ENCODE data around the gene CIITA. TPM values are rescaled to one million over a fixed set of nuclear protein-coding genes. Genes with fewer than 3 reads are reported as not detected.

CIITA gene
- total RNA-seq, 1 donor from 2014 or later = 0.13 TPM

DNA sequence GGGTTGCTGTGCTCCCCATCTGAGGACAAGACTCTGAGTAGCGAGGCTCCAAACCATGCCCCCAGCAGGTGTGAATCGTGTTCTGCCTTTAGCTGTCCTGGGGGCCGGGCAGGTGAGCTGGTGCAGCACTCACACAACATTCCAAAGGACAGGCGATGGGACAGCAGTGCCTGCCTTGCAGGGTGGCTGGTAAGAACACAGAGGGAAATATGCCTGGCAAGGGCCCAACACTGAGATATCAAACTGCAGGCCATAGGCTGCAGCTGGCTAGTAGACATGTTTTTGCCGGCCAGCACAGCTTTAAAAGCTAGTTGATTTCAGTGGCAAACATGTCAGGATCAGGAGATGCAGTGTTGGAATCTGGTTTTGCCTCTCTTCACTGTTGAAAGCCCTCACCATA lies 91.0 kb downstream of the CIITA start:
- Mint-ChIP-seq H3K9me3 (ENCODE audit: unreplicated experiment) (no peaks in the 10 kb centered on the region), H3K4me1 (ENCODE audit: unreplicated experiment) (peaks cover 20% of the 10 kb centered on the region), H3K27me3 (ENCODE audit: unreplicated experiment) (no peaks in the 10 kb centered on the region), H3K36me3 (ENCODE audit: low read depth, unreplicated experiment) (peaks cover 37% of the 10 kb centered on the region), H3K4me3 (ENCODE audit: unreplicated experiment) (no peak overlapping the region), H3K27ac (ENCODE audit: unreplicated experiment) (no peak overlapping the region)
- TF ChIP-seq, protein P1, sequence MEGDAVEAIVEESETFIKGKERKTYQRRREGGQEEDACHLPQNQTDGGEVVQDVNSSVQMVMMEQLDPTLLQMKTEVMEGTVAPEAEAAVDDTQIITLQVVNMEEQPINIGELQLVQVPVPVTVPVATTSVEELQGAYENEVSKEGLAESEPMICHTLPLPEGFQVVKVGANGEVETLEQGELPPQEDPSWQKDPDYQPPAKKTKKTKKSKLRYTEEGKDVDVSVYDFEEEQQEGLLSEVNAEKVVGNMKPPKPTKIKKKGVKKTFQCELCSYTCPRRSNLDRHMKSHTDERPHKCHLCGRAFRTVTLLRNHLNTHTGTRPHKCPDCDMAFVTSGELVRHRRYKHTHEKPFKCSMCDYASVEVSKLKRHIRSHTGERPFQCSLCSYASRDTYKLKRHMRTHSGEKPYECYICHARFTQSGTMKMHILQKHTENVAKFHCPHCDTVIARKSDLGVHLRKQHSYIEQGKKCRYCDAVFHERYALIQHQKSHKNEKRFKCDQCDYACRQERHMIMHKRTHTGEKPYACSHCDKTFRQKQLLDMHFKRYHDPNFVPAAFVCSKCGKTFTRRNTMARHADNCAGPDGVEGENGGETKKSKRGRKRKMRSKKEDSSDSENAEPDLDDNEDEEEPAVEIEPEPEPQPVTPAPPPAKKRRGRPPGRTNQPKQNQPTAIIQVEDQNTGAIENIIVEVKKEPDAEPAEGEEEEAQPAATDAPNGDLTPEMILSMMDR (IDR thresholded peaks at IDR 0.05; ENCODE audit: unreplicated experiment) = no peak
- no peak for DNase-seq (ENCODE audit: low spot score)

DNA sequence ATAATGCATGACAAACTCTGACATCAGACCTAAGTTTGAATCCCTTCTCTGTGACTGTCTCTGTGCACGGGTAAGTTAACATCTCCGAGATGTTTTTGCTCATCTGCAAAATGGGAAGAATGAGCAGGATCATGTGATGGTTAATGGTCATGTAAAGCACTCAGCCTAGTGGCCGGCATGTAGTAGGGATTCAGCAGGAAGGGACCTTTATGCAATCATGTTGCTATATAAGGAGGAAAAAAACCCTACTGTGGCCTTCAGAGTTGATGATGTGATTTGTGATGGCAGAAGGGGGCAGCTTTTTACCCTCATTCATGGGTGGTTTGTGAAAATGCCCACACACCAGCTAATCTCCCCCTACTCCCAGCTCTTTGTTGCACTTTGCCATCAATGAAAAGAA lies 91.5 kb downstream of the CIITA start:
- Mint-ChIP-seq H3K9me3 (ENCODE audit: unreplicated experiment) (no peaks in the 10 kb centered on the region), H3K27ac (ENCODE audit: unreplicated experiment) (no peak overlapping the region), H3K27me3 (ENCODE audit: unreplicated experiment) (no peaks in the 10 kb centered on the region), H3K36me3 (ENCODE audit: low read depth, unreplicated experiment) (peaks cover 35% of the 10 kb centered on the region), H3K4me1 (ENCODE audit: unreplicated experiment) (peaks cover 20% of the 10 kb centered on the region), H3K4me3 (ENCODE audit: unreplicated experiment) (no peak overlapping the region)
- no peak for DNase-seq (ENCODE audit: low spot score)
- TF ChIP-seq, protein P1 (IDR thresholded peaks at IDR 0.05; ENCODE audit: unreplicated experiment) = no peak

DNA sequence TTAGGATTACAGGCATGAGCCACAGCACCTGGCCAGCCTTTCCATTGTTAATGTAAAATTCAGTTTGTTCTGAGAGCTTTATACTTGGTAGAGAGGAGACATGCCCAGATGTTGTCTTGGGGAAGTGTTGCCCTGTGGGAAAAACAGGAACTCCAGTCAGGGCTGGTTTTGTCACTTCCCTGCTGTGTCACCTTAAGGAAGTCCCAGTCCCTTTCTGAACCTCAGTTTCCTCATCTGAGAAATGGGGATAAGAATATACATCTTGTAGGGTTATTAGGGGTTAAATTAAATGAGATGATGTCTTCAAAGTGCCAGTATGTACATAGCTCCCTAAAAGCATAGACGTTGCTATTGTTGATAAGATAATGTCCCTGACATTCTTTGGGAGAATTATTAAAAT lies 92.6 kb downstream of the CIITA start:
- Mint-ChIP-seq H3K4me3 (ENCODE audit: unreplicated experiment) (no peak overlapping the region), H3K9me3 (ENCODE audit: unreplicated experiment) (no peaks in the 10 kb centered on the region), H3K36me3 (ENCODE audit: low read depth, unreplicated experiment) (peaks cover 34% of the 10 kb centered on the region), H3K27me3 (ENCODE audit: unreplicated experiment) (no peaks in the 10 kb centered on the region), H3K4me1 (ENCODE audit: unreplicated experiment) (peaks cover 16% of the 10 kb centered on the region), H3K27ac (ENCODE audit: unreplicated experiment) (no peak overlapping the region)
- no peak for DNase-seq (ENCODE audit: low spot score)
- TF ChIP-seq, protein P1 (IDR thresholded peaks at IDR 0.05; ENCODE audit: unreplicated experiment) = no peak

DNA sequence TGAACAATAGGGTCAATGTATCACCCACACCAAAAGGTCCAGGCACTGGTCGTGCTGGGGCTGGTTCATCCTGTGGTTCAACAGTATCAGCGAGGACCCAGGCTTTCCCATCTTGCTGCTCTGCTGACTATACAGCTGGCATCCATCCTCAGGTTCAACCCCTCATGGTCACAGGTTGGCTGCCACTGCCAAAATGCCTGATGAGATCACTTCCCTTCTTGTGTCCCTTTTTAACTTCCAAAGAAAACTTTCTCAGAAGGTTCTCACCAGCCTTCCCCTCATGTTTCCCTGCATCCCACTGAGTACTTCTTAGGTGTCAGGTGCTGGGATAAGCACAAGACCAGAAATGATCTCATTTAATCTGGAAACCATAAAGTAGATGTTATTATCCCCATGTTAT lies 93.1 kb downstream of the CIITA start:
- DNase-seq (ENCODE audit: low spot score) = no peak
- H3K27ac Mint-ChIP-seq (ENCODE audit: unreplicated experiment) = no peak overlapping the region
- peaks cover 16% of the 10 kb centered on the region for H3K4me1 Mint-ChIP-seq (ENCODE audit: unreplicated experiment)
- TF ChIP-seq, protein P1 (IDR thresholded peaks at IDR 0.05; ENCODE audit: unreplicated experiment) = no peak
- H3K27me3 Mint-ChIP-seq (ENCODE audit: unreplicated experiment) = no peaks in the 10 kb centered on the region
- H3K36me3 Mint-ChIP-seq (ENCODE audit: low read depth, unreplicated experiment) = peaks cover 34% of the 10 kb centered on the region
- no peaks in the 10 kb centered on the region for H3K9me3 Mint-ChIP-seq (ENCODE audit: unreplicated experiment)
- no peak overlapping the region for H3K4me3 Mint-ChIP-seq (ENCODE audit: unreplicated experiment)

DNA sequence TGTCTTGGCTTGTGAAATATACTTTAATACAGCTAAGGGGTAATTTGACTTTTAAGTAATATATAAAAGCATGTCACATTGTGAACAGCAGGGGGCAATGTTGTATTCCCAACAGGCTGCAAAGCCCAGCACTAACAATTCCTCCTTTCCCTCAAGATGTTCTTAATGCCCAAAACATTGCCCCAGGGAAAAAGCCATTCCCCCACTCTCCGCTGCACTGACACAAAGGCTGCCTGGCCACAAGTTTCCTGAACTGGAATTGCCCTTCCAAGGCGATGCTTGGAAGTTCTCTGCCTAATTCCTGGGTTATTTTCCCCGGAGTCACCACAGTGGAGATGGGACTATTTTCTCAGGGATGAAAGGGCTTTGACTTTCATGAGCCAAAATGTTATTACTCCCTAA lies 94.6 kb downstream of the CIITA start:
- TF ChIP-seq, protein P1 (IDR thresholded peaks at IDR 0.05; ENCODE audit: unreplicated experiment) = peak; percentile 86
- Mint-ChIP-seq H3K36me3 (ENCODE audit: low read depth, unreplicated experiment) (peaks cover 33% of the 10 kb centered on the region), H3K27me3 (ENCODE audit: unreplicated experiment) (no peaks in the 10 kb centered on the region), H3K27ac (ENCODE audit: unreplicated experiment) (no peak overlapping the region), H3K4me3 (ENCODE audit: unreplicated experiment) (no peak overlapping the region), H3K9me3 (ENCODE audit: unreplicated experiment) (no peaks in the 10 kb centered on the region), H3K4me1 (ENCODE audit: unreplicated experiment) (peaks cover 7% of the 10 kb centered on the region)
- peak; percentile 44 for DNase-seq (ENCODE audit: low spot score)

All from endothelial cell (in vitro differentiated cells).